Measurements from ENCODE around the gene DUSP2.

DNA sequence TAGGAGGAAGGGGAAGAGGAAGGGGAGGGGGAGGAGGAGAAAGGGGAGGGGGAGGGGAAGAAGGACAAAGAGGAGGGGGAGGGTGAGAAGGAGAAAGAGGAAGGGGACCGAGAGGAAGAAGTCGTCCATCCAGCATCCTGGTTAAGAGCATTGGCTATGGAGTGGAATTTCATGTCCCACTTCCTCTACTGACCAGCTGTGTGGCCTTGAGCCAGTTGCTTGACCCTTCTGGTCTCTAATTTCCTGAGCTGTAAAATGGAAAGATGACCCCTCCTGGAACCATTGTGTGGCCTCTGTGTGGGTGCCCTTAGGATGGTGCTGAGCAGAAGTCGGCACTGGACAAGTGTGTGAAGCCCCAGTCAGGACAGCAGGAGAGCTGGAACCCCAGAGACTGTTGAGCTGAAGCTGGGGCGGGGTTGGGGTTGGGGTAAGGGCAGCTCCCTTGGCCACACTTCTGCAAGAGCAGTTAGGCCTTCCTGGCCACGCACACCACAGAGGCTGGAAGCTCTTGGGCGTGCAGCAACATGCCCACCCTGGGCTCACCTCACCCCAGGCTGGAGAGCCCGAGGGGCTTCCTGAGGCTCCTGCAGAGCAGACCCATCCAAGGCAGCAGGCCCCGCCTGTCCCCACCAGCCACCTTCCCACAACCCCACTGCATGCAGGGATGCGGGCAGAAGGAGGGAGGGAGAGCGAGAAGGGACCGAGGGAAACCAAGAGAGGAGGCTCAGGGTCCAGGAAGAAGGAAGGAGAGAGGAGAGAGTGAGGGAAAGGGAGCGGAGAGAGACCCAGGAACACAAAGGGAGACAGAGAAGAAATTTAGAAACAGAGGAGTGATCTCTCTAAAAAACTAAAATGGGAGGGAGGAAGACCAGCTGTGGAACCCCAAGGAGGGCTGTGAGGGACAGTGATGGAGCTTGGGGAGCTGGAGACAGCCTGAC lies 45.1 kb downstream of the DUSP2 start:
- TF ChIP-seq POLR2AphosphoS5 (IDR thresholded peaks at IDR 0.05; ENCODE audit: control insufficient read depth, insufficient read depth, low read depth, low read length): no peak
- no peak for TF ChIP-seq MYNN (IDR thresholded peaks at IDR 0.05)
- no peak for TF ChIP-seq MYNN (CRISPR knock-in tag; IDR thresholded peaks at IDR 0.05)
- TF ChIP-seq, protein P1, sequence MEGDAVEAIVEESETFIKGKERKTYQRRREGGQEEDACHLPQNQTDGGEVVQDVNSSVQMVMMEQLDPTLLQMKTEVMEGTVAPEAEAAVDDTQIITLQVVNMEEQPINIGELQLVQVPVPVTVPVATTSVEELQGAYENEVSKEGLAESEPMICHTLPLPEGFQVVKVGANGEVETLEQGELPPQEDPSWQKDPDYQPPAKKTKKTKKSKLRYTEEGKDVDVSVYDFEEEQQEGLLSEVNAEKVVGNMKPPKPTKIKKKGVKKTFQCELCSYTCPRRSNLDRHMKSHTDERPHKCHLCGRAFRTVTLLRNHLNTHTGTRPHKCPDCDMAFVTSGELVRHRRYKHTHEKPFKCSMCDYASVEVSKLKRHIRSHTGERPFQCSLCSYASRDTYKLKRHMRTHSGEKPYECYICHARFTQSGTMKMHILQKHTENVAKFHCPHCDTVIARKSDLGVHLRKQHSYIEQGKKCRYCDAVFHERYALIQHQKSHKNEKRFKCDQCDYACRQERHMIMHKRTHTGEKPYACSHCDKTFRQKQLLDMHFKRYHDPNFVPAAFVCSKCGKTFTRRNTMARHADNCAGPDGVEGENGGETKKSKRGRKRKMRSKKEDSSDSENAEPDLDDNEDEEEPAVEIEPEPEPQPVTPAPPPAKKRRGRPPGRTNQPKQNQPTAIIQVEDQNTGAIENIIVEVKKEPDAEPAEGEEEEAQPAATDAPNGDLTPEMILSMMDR (IDR thresholded peaks at IDR 0.05 in 2 of 3, conservative IDR thresholded peaks at IDR 0.05 in 1 of 3; ENCODE audit: insufficient read depth in 2 of 3, low read depth in 1 of 3, low read length in 3 of 3): no peak
- TF ChIP-seq TBL1XR1 (IDR thresholded peaks at IDR 0.05; ENCODE audit: low read length in 2 of 2): no peak
- TF ChIP-seq POLR2A (conservative IDR thresholded peaks at IDR 0.05): no peak
- TF ChIP-seq CEBPB (tag; IDR thresholded peaks at IDR 0.05): no peak
- no peak for TF ChIP-seq POLR2H (tag; IDR thresholded peaks at IDR 0.05; ENCODE audit: low read depth)
- TF ChIP-seq PTTG1 (tag; IDR thresholded peaks at IDR 0.05; ENCODE audit: low read depth): no peak
- no peak for TF ChIP-seq RBBP5 (IDR thresholded peaks at IDR 0.05; ENCODE audit: borderline replicate concordance, insufficient read depth, low read length, poor library complexity, severe bottlenecking)
- TF ChIP-seq CAMTA2 (CRISPR knock-in tag; conservative IDR thresholded peaks at IDR 0.05): no peak
- TF ChIP-seq MCM7 (IDR thresholded peaks at IDR 0.05): no peak

Data from K562 (cell line).